ENCODE results near the gene NANS.

DNA sequence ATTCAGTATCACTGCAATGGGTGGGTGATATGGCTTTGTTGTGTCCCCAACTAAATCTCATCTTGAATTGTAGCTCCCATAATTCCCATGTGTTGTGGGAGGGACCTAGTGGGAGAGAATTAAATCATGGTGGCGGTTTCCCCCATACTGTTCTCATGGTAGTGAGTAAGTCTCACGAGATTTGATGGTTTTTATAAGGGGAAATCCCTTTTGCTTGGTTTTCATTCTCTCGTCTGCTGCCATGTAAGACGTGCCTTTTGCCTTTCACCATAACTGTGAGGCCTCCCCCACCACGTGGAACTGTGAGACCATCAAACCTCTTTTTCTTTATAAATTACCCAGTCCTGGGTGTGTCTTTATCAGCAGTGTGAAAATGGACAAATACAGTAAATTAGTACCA is 9.5 kb upstream of the NANS start:
- TF ChIP-seq BRCA1 (IDR thresholded peaks at IDR 0.05; ENCODE audit: low read depth, low read length) (no peak), TAF1 (IDR thresholded peaks at IDR 0.05; ENCODE audit: low read depth, low read length) (no peak), MAX (IDR thresholded peaks at IDR 0.05) (no peak), CHD1 (IDR thresholded peaks at IDR 0.05; ENCODE audit: low read depth, low read length) (no peak), CTCF (IDR thresholded peaks at IDR 0.05; ENCODE audit: control extremely low read depth in 1 of 3, insufficient read depth in 1 of 3, low read depth in 1 of 3, low read length in 3 of 3) (no peak), POLR2A (IDR thresholded peaks at IDR 0.05; ENCODE audit: control extremely low read depth in 1 of 2, low read depth in 2 of 2, low read length in 2 of 2) (no peak), EP300 (IDR thresholded peaks at IDR 0.05; ENCODE audit: borderline replicate concordance in 1 of 2, low read depth in 2 of 2, low read length in 2 of 2) (no peak), FOSL1 (IDR thresholded peaks at IDR 0.05; ENCODE audit: insufficient read depth, low read depth, low read length) (no peak), SIX5 (IDR thresholded peaks at IDR 0.05; ENCODE audit: low read depth, low read length) (no peak), RAD21 (IDR thresholded peaks at IDR 0.05 in 1 of 2, conservative IDR thresholded peaks at IDR 0.05 in 1 of 2; ENCODE audit: low read depth in 2 of 2, low read length in 2 of 2) (no peak), ZNF274 (IDR thresholded peaks at IDR 0.05; ENCODE audit: borderline replicate concordance, extremely low read depth, low read length) (no peak), EZH2 (IDR thresholded peaks at IDR 0.05; ENCODE audit: low read depth, low read length, severe bottlenecking) (no peak)
